HT1080 (cell line): ENCODE measurements around the gene TMEM114. TPM values are rescaled to one million over a fixed set of nuclear protein-coding genes. Genes with fewer than 3 reads are reported as not detected.
"Not testable (repeated sequence)": the region's sequence is repeated elsewhere in the genome, so short reads cannot be mapped to it uniquely, and the experiment has no call there.

Experiments used
- DNase-seq: peaks from one replicate; pipeline ENCODE4 v3.0.0-alpha.2; 2015; ENCODE audit warnings: low read depth
- total RNA-seq: library from RNA; depleted of rRNA; stranded (reverse); fragments of >200 nt; shearing (Covaris generic); gene quantifications from 2 replicates; pipeline ENCODE4 v1.2.3, GENCODE V29; 2014

The TMEM114 gene
- total RNA-seq, 1 experiment from 2014 or later, result not detected

- DNase-seq, result no peak
Observed at GRCh38 chr16:8576141-8577004, 13.9 kb downstream of the TMEM114 start.

- no peak for DNase-seq
Observed at GRCh38 chr16:8575399-8575798, 14.9 kb downstream of the TMEM114 start.

- DNase-seq, result peak; percentile 27
Observed at GRCh38 chr16:8572919-8573724, 17.2 kb downstream of the TMEM114 start.

- no peak for DNase-seq
Observed at GRCh38 chr16:8572063-8572918, 18.0 kb downstream of the TMEM114 start.

- peak; percentile 21 for DNase-seq
Observed at GRCh38 chr16:8571061-8571596, 19.2 kb downstream of the TMEM114 start.

DNA sequence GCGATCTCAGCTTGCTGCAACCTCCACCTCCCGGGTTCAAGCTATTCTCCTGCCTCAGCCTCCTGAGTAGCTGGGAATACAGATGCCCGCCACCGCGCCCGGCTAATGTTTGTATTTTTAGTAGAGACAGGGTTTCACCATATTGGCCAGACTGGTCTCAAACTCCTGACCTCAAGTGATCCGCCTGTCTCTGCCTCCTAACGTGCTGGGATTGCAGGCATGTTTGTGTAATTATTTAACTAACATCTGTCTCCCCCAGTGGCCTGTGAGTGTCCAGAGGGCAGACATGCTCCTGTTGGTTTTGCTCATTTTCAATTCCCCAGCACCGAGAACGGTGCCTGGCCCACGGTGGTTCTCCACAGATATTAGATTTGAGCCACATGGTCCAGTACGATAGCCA is 19.9 kb downstream of the TMEM114 start:
- DNase-seq, result not testable (repeated sequence)

GRCh38 chr16:8569650-8570346 is 20.5 kb downstream of the TMEM114 start:
- DNase-seq, result no peak

GRCh38 chr16:8568231-8568617 is 22.1 kb downstream of the TMEM114 start:
- DNase-seq, result no peak

- DNase-seq, result peak; percentile 82
Observed at GRCh38 chr16:8567355-8568230, 22.7 kb downstream of the TMEM114 start.

GRCh38 chr16:8565498-8565897 is 24.8 kb downstream of the TMEM114 start:
- DNase-seq, result no peak

GRCh38 chr16:8564934-8565345 is 25.4 kb downstream of the TMEM114 start:
- no peak for DNase-seq

DNA sequence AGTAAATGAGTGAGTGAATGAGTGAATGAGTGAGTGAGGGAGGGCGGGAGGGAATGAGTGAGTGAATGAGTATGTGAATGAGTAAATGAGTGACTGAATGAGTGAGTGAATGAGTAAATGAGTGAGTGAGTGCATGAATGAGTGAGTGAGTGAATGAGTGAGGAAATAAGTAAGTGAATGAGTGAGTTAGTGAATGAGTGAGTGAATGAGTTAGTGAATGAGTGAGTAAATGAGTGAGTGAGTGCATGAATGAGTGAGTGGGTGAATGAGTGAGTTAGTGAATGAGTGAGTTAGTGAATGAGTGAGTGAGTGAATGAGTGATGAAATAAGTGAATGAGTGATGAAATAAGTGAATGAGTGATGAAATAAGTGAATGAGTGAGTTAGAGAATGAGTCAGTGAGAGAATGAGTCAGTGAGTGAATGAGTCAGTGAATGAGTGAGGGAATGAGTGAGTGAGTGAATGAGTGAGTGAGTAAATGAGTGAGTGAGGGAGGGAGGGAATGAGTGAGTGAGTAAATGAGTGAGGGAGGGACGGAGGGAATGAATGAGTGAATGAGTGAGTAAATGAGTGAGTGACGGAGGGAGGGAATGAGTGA is 26.3 kb downstream of the TMEM114 start:
- DNase-seq, result not testable (repeated sequence)

DNA sequence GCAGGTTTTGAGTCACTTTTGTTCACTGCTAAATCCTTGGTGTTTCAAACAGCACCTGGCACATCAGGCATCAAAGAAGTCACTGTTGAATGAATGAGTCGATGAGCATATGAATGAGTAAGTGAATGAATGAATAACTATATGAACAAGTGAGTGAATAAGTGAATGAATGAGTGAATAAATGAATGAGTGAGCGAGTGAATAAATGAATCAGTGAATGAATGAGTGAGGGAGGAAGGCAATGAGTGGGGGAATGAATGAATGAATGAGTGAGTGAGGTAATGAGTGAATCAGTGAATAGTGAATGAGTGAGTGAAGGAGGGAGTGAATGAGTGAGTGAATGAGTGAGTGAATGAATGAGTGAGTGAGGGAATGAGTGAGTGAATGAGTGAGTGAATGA is 28.8 kb downstream of the TMEM114 start:
- DNase-seq, result no peak

DNA sequence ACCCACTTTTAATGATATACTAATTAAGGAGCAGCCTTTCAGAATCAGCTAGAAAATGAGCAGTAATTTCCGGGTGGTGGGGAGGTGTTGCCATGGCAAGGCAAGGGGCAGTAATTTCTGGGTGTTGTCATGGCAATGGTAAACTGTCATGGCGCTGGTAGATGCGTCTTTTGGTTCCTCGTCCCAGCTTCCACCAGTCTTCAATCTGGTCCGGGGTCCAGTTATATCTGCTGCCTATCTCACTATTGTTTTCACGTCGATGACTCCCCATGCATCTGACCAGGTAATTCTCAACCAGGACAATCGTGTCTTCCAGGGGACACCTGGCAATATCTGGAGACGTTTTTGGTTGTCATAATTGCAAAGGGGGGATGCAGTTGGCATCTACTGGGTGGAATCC is 34.9 kb downstream of the TMEM114 start:
- DNase-seq, result no peak

- DNase-seq, result no peak
Observed at GRCh38 chr16:8554881-8555280, 35.4 kb downstream of the TMEM114 start.

GRCh38 chr16:8554022-8554421 is 36.3 kb downstream of the TMEM114 start:
- no peak for DNase-seq

DNA sequence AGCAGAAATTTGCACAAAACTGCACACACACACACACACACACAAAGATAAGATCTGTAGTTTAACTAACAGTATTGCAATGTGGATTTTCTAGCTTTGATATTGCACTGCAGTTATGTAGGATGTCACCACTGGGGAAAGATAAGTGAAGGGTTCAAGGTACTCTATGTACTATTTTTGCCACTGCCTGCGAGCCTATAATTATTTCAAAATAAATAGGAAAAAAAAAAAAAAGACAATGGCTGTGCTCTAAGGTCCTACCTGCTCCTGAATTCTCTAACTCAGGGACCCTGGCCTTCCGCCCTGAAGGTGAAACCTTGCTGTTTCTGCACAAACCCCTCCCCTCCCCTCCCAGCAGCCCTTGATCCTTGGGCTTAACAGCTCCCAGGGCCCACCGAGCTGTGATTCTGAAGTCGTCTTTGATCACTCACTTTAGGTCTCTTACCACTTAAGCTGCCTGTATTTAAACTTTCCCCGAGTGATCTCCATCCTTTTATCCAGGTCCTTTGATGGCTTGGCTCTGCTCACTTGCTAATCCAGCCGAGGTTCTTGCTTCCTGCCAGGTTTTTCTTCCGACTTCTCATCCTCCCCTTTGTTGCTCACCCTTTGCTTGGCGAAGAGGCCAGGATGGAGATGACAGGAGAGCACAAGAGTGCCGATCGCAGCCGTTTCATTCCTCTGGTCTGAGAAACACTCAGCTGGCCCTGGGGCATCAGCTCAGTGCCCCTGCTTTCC is 37.7 kb downstream of the TMEM114 start:
- no peak for DNase-seq
